Measurements from ENCODE around the gene PARVA.

PARVA gene

GRCh38 chr11:12507391-12507790, 130.0 kb downstream of the PARVA start:
- Histone ChIP-seq H3K4me3 (ENCODE audit: low read length) (no peak overlapping the region), H3K27me3 (ENCODE audit: control insufficient read depth, low read length) (no peaks in the 10 kb centered on the region), H3K27ac (ENCODE audit: low read depth, low read length) (no peak overlapping the region), H3F3A (ENCODE audit: control insufficient read depth, insufficient read depth) (no peaks in the 10 kb centered on the region), H3K79me2 (ENCODE audit: control insufficient read depth, low read length) (no peaks in the 10 kb centered on the region), H3K9me3 (ENCODE audit: control insufficient read depth, insufficient read depth, low read length) (no peaks in the 10 kb centered on the region), H3K9me2 (replicated peaks; ENCODE audit: control insufficient read depth, low read length) (no peaks in the 10 kb centered on the region), H3K4me2 (ENCODE audit: low read length) (no peak overlapping the region), H4K20me1 (ENCODE audit: control insufficient read depth, insufficient read depth, low read depth, low read length) (no peaks in the 10 kb centered on the region), H3K4me1 (ENCODE audit: control insufficient read depth, low read length) (no peaks in the 10 kb centered on the region), H3K36me3 (ENCODE audit: control insufficient read depth, low read length) (no peaks in the 10 kb centered on the region)
- no peak for TF ChIP-seq EZH2phosphoT487 (IDR thresholded peaks at IDR 0.05; ENCODE audit: borderline replicate concordance, low read length)

GRCh38 chr11:12508151-12508751, 130.9 kb downstream of the PARVA start:
- Histone ChIP-seq H4K20me1 (ENCODE audit: control insufficient read depth, insufficient read depth, low read depth, low read length) (no peaks in the 10 kb centered on the region), H3K27ac (ENCODE audit: low read depth, low read length) (no peak overlapping the region), H3K4me3 (ENCODE audit: low read length) (no peak overlapping the region), H3K4me1 (ENCODE audit: control insufficient read depth, low read length) (no peaks in the 10 kb centered on the region), H3K9me3 (ENCODE audit: control insufficient read depth, insufficient read depth, low read length) (no peaks in the 10 kb centered on the region), H3F3A (ENCODE audit: control insufficient read depth, insufficient read depth) (no peaks in the 10 kb centered on the region), H3K36me3 (ENCODE audit: control insufficient read depth, low read length) (no peaks in the 10 kb centered on the region), H3K9me2 (replicated peaks; ENCODE audit: control insufficient read depth, low read length) (no peaks in the 10 kb centered on the region), H3K4me2 (ENCODE audit: low read length) (no peak overlapping the region), H3K27me3 (ENCODE audit: control insufficient read depth, low read length) (no peaks in the 10 kb centered on the region), H3K79me2 (ENCODE audit: control insufficient read depth, low read length) (no peaks in the 10 kb centered on the region)
- TF ChIP-seq EZH2phosphoT487 (IDR thresholded peaks at IDR 0.05; ENCODE audit: borderline replicate concordance, low read length) (no peak), CTCF (IDR thresholded peaks at IDR 0.05; ENCODE audit: low read depth, low read length, poor library complexity, severe bottlenecking) (no peak)

GRCh38 chr11:12509371-12509770, 132.0 kb downstream of the PARVA start:
- Histone ChIP-seq H4K20me1 (ENCODE audit: control insufficient read depth, insufficient read depth, low read depth, low read length) (no peaks in the 10 kb centered on the region), H3K79me2 (ENCODE audit: control insufficient read depth, low read length) (no peaks in the 10 kb centered on the region), H3K27ac (ENCODE audit: low read depth, low read length) (no peak overlapping the region), H3K36me3 (ENCODE audit: control insufficient read depth, low read length) (no peaks in the 10 kb centered on the region), H3K9me3 (ENCODE audit: control insufficient read depth, insufficient read depth, low read length) (no peaks in the 10 kb centered on the region), H3F3A (ENCODE audit: control insufficient read depth, insufficient read depth) (no peaks in the 10 kb centered on the region), H3K9me2 (replicated peaks; ENCODE audit: control insufficient read depth, low read length) (no peaks in the 10 kb centered on the region), H3K4me2 (ENCODE audit: low read length) (no peak overlapping the region), H3K27me3 (ENCODE audit: control insufficient read depth, low read length) (no peaks in the 10 kb centered on the region), H3K4me1 (ENCODE audit: control insufficient read depth, low read length) (no peaks in the 10 kb centered on the region), H3K4me3 (ENCODE audit: low read length) (no peak overlapping the region)
- TF ChIP-seq CTCF (IDR thresholded peaks at IDR 0.05; ENCODE audit: low read depth, low read length, poor library complexity, severe bottlenecking) (no peak), EZH2phosphoT487 (IDR thresholded peaks at IDR 0.05; ENCODE audit: borderline replicate concordance, low read length) (no peak)

GRCh38 chr11:12512132-12512531, 134.8 kb downstream of the PARVA start:
- no peaks in the 10 kb centered on the region for H4K20me1 ChIP-seq (ENCODE audit: control insufficient read depth, insufficient read depth, low read depth, low read length)
- no peak overlapping the region for H3K27ac ChIP-seq (ENCODE audit: low read depth, low read length)
- no peak for TF ChIP-seq CTCF (IDR thresholded peaks at IDR 0.05; ENCODE audit: low read depth, low read length, poor library complexity, severe bottlenecking)
- no peak for TF ChIP-seq EZH2phosphoT487 (IDR thresholded peaks at IDR 0.05; ENCODE audit: borderline replicate concordance, low read length)

More at GRCh38 chr11:12512132-12512531, 134.8 kb downstream of the PARVA start:
- no peaks in the 10 kb centered on the region for H3F3A ChIP-seq (ENCODE audit: control insufficient read depth, insufficient read depth)
- H3K4me3 ChIP-seq (ENCODE audit: low read length) = no peak overlapping the region
- no peaks in the 10 kb centered on the region for H3K27me3 ChIP-seq (ENCODE audit: control insufficient read depth, low read length)
- no peaks in the 10 kb centered on the region for H3K36me3 ChIP-seq (ENCODE audit: control insufficient read depth, low read length)
- no peaks in the 10 kb centered on the region for H3K79me2 ChIP-seq (ENCODE audit: control insufficient read depth, low read length)
- H3K4me2 ChIP-seq (ENCODE audit: low read length) = no peak overlapping the region
- H3K9me3 ChIP-seq (ENCODE audit: control insufficient read depth, insufficient read depth, low read length) = no peaks in the 10 kb centered on the region
- H3K9me2 ChIP-seq (replicated peaks; ENCODE audit: control insufficient read depth, low read length) = no peaks in the 10 kb centered on the region
- H3K4me1 ChIP-seq (ENCODE audit: control insufficient read depth, low read length) = no peaks in the 10 kb centered on the region
